K562 (cell line): ENCODE results near the gene FMNL2.

Source experiments
- HMGXB4 ChIP-seq: sonication (generic); formaldehyde crosslinking; IDR thresholded peaks from 2 replicates; pipeline ENCODE4 v1.8.1; 2023; ENCODE audit warnings: mild to moderate bottlenecking, missing genetic modification reagents
- KDM4B ChIP-seq, 2 experiments: fragments of 450-650 bp in 1 of 2; sonication (generic) in 1 of 2; IDR thresholded peaks; 2 replicates each; pipeline ENCODE4 v1.6.1; 2016 to 2017; ENCODE audit warnings: borderline replicate concordance in 2 of 2, antibody characterized with exemption in 1 of 2, low read depth in 1 of 2, mild to moderate bottlenecking in 1 of 2
- POLR2A ChIP-seq: fragments of 450-650 bp; conservative IDR thresholded peaks from 2 replicates; pipeline ENCODE4 v1.6.1; 2016
- RFX1 ChIP-seq: fragments of 450-650 bp; IDR thresholded peaks from 2 replicates; pipeline ENCODE4 v1.6.1; 2016; ENCODE audit warnings: mild to moderate bottlenecking, moderate library complexity
- ZNF143 ChIP-seq: sonication (generic); formaldehyde crosslinking; IDR thresholded peaks from 2 replicates; pipeline ENCODE4 v1.9.0; 2022; ENCODE audit warnings: mild to moderate bottlenecking, missing genetic modification reagents
- ZNF24 ChIP-seq: fragments of 450-650 bp; IDR thresholded peaks from 2 replicates; pipeline ENCODE4 v1.6.1; 2016
- ZNF707 ChIP-seq: fragments of 250-450 bp; sonication (Bioruptor Pico); conservative IDR thresholded peaks from 2 replicates; pipeline ENCODE4 v1.8.0; 2022; ENCODE audit warnings: inconsistent platforms, mild to moderate bottlenecking, moderate library complexity

DNA sequence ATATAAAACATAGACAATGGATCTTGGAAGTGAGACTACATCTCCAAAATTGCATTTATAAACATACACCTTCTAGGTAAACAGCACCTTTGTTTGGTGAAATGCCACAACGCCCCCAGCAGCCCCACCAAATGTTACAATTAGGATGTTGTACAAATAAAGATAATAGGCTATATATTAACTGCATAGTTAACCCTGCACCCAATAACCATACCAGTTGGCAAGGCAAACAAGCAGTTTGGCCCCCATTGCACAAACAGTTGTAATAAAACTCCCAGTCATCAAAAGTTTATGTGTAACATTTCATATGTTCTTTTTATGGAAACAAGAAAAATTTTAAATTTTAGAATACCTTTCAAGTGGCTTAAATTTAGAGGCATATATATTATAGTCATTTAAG is 315.0 kb downstream of the FMNL2 start:
- no peak for TF ChIP-seq POLR2A
- TF ChIP-seq ZNF707 = no peak
- TF ChIP-seq ZNF143 (CRISPR knock-in tag) = no peak
- no peak for TF ChIP-seq RFX1
- TF ChIP-seq ZNF24 = no peak
- TF ChIP-seq KDM4B (IDR thresholded peaks at IDR 0.05; ENCODE audit: borderline replicate concordance in 2 of 2, low read depth in 1 of 2) = no peak
- no peak for TF ChIP-seq HMGXB4 (CRISPR knock-in tag)
